B cell (primary cell): ENCODE data around the gene CDIPT. TPM values are rescaled to one million over a fixed set of nuclear protein-coding genes. Genes with fewer than 3 reads are reported as not detected.

ENCODE experiments used
- ATAC-seq: fragments of 200-7000 bp; cut with Tn5 transposase; one replicate; pipeline ENCODE4 v1.10.0; 2021; ENCODE audit warnings: low read depth, mild to moderate bottlenecking, moderate number of reproducible peaks, moderate library complexity
- CTCF ChIA-PET: fragments of 350-600 bp; sonication (Branson Sonifier 250); formaldehyde crosslinking; loops from one replicate; lab custom pipeline; 2021; ENCODE audit warnings: antibody characterized with exemption, inconsistent platforms; lab: Charles Lee
- POLR2A ChIA-PET: fragments of 350-600 bp; sonication (Branson Sonifier 250); formaldehyde crosslinking; loops from one replicate; lab custom pipeline; 2021; ENCODE audit warnings: antibody characterized with exemption; lab: Charles Lee
- DNase-seq: peaks from one replicate; pipeline ENCODE4 v3.0.0; 2013
- H2AFZ ChIP-seq: 2 replicates; pipeline ENCODE4 v1.6.1; 2012; ENCODE audit warnings: mild to moderate bottlenecking, low read depth, low read length; ENCODE audit not compliant: insufficient read depth, poor library complexity, severe bottlenecking
- H3K27ac ChIP-seq, 2 donors: 1 replicate in 1 of 2; 2 replicates in 1 of 2; pipeline ENCODE4 v1.5.1; 2012 to 2013; ENCODE audit warnings: low read length in 2 of 2, mild to moderate bottlenecking in 2 of 2, moderate library complexity in 1 of 2
- H3K27me3 ChIP-seq, 4 experiments: fragments of 200-600 bp in 1 of 4; sonication (generic) in 1 of 4; replicated peaks in 1 of 4; 1 replicate in 2 of 4; 2 replicates in 2 of 4; pipeline versions ENCODE4 v1.6.1 to v1.7.0; 2013 to 2016; ENCODE audit warnings: low read length in 3 of 4, mild to moderate bottlenecking in 2 of 4, mixed read lengths in 1 of 4, moderate library complexity in 1 of 4; ENCODE audit not compliant: insufficient read depth in 4 of 4, control insufficient read depth in 3 of 4; ENCODE audit errors: control extremely low read depth in 1 of 4
- H3K36me3 ChIP-seq, 2 experiments: replicated peaks in 1 of 2; 1 replicate in 1 of 2; 2 replicates in 1 of 2; pipeline versions ENCODE4 v1.6.1 to v1.7.1; 2013; ENCODE audit warnings: low read length in 1 of 2; ENCODE audit not compliant: insufficient read depth in 2 of 2, control insufficient read depth in 1 of 2; ENCODE audit errors: control extremely low read depth in 1 of 2, extremely low read depth in 1 of 2
- H3K4me1 ChIP-seq, 2 donors: fragments of 200-600 bp in 1 of 2; sonication (generic) in 1 of 2; 1 replicate in 1 of 2; 2 replicates in 1 of 2; pipeline versions ENCODE4 v1.5.1 to v1.6.1; 2013 to 2017; ENCODE audit warnings: low read length in 2 of 2; ENCODE audit not compliant: control insufficient read depth in 2 of 2, insufficient read depth in 2 of 2
- H3K4me2 ChIP-seq: replicated peaks from 2 replicates; pipeline ENCODE3; 2012; ENCODE audit warnings: mild to moderate bottlenecking, low read depth, low read length; ENCODE audit not compliant: poor library complexity, severe bottlenecking
- H3K4me3 ChIP-seq, 5 experiments: fragments of 200-600 bp in 1 of 5; sonication (generic) in 1 of 5; 1 replicate in 3 of 5; 2 replicates in 2 of 5; pipeline versions ENCODE4 v1.5.1 to v1.7.0; 2011 to 2016; ENCODE audit warnings: low read length in 4 of 5, mild to moderate bottlenecking in 4 of 5, low read depth in 2 of 5, control low read depth in 1 of 5, moderate library complexity in 1 of 5; ENCODE audit not compliant: insufficient read depth in 1 of 5; ENCODE audit errors: control extremely low read depth in 1 of 5, extremely low read depth in 1 of 5
- H3K79me2 ChIP-seq: fragments of 200-600 bp; sonication (generic); one replicate; pipeline ENCODE4 v1.6.0; 2016; ENCODE audit warnings: low read length; ENCODE audit not compliant: control insufficient read depth, insufficient read depth
- H3K9ac ChIP-seq: fragments of 200-600 bp; sonication (generic); 2 replicates; pipeline ENCODE4 v1.6.1; 2017; ENCODE audit warnings: mild to moderate bottlenecking, low read length, moderate library complexity
- H3K9me3 ChIP-seq, 3 donors: one replicate each; pipeline versions ENCODE4 v1.6.1 to v1.7.1; 2013; ENCODE audit warnings: low read length in 2 of 3; ENCODE audit not compliant: control insufficient read depth in 2 of 3, insufficient read depth in 1 of 3; ENCODE audit errors: control extremely low read depth in 1 of 3
- H4K20me1 ChIP-seq: 2 replicates; pipeline ENCODE4 v1.6.0; 2012; ENCODE audit warnings: mild to moderate bottlenecking, low read length; ENCODE audit not compliant: insufficient read depth, control insufficient read depth, poor library complexity, severe bottlenecking
- H3K27ac Mint-ChIP-seq: one replicate; pipeline ENCODE4 v1.8.0; 2021; ENCODE audit warnings: mixed read lengths
- H3K27me3 Mint-ChIP-seq: one replicate; pipeline ENCODE4 v1.8.0; 2021; ENCODE audit warnings: mixed read lengths
- H3K4me1 Mint-ChIP-seq: one replicate; pipeline ENCODE4 v1.8.0; 2021; ENCODE audit warnings: mixed read lengths
- H3K4me3 Mint-ChIP-seq: one replicate; pipeline ENCODE4 v1.8.0; 2021; ENCODE audit warnings: mixed read lengths
- H3K9me3 Mint-ChIP-seq: one replicate; pipeline ENCODE4 v1.8.0; 2022; ENCODE audit warnings: mixed read lengths; ENCODE audit not compliant: insufficient read depth
- CTCF ChIP-seq: fragments of 200-600 bp; IDR thresholded peaks from one replicate; pipeline ENCODE4 v1.8.0; 2022; ENCODE audit warnings: antibody characterized with exemption, mild to moderate bottlenecking
- EZH2 ChIP-seq: IDR thresholded peaks from 2 replicates; pipeline ENCODE4 v1.6.1; 2012; ENCODE audit warnings: borderline replicate concordance, low read depth, mild to moderate bottlenecking, moderate library complexity, low read length; ENCODE audit not compliant: insufficient read depth, poor library complexity, severe bottlenecking
- WGBS: methylation state at CpG from one replicate; pipeline ENCODE4 v1.1.5; 2013; ENCODE audit warnings: missing lambda C conversion rate; ENCODE audit not compliant: insufficient coverage; 5-methylcytosine and 5-hydroxymethylcytosine counted together
- intact Hi-C: fragments of 100-400 bp; cut with micrococcal nuclease; formaldehyde crosslinking; loops from one replicate; pipeline ENCODE4 v1.10.0; 2022
- polyA plus RNA-seq: library from polyadenylated mRNA; depleted of rRNA; stranded (reverse); fragments of >200 nt; gene quantifications from 2 replicates; pipeline ENCODE4 v1.2.3, GENCODE V29; 2012
- total RNA-seq, 2 donors: library from RNA; stranded (reverse); fragments of 120-200 nt in 1 of 2; gene quantifications; 1 replicate in 1 of 2; 2 replicates in 1 of 2; pipeline versions ENCODE4 v1.2.3 to v1.2.4, GENCODE V29; 2013 to 2022

CDIPT gene
- total and polyA plus RNA-seq, 2 donors (not counting 1 experiment from before 2014, with no cell fraction given): 51.2 to 63.3 TPM

GRCh38 chr16:29810699-29811169 is 52.3 kb downstream of the CDIPT start:
- no peaks in the 10 kb centered on the region for H3K27me3 Mint-ChIP-seq
- H3K4me1 Mint-ChIP-seq: peaks cover 52% of the 10 kb centered on the region
- 51% methylated on average over 8 of the region's 9 CpGs for WGBS
- Histone ChIP-seq H3K79me2 (peaks cover 34% of the 10 kb centered on the region), H3K4me1 (peaks cover 57 to 63% of the 10 kb centered on the region in 2 donors), H2AFZ (no peak overlapping the region), H3K36me3 (peaks cover 2 to 18% of the 10 kb centered on the region in 2 experiments), H3K27me3 (peaks cover 0 to 13% (median 5%) of the 10 kb centered on the region in 4 experiments), H4K20me1 (peaks cover 39% of the 10 kb centered on the region), H3K9ac (peak overlapping the region; percentile 68), H3K9me3 (peaks cover 0 to 5% (median 0%) of the 10 kb centered on the region in 3 donors), H3K4me3 (peak overlapping the region in 4 of 5 experiments; percentile 35 to 69 (median 50)), H3K4me2 (peak overlapping the region; percentile 99), H3K27ac (no peak overlapping the region)
- H3K9me3 Mint-ChIP-seq: no peaks in the 10 kb centered on the region
- CTCF ChIA-PET: interaction anchor here (0.6 to 1.2 kb wide), 3 partner anchors 9 to 137 kb away, joined by 3 to 4 read pairs (median 3); partner anchors contain the start of gene MVP
- ATAC-seq (no peak), DNase-seq (no peak)
- peak overlapping the region; percentile 76 for H3K27ac Mint-ChIP-seq
- POLR2A ChIA-PET: interaction anchor here (0.5 kb wide), 1 partner anchor 192 kb away, joined by 3 read pairs; no protein-coding TSS in a partner anchor
- TF ChIP-seq CTCF (no peak), EZH2 (no peak)
- intact Hi-C loops: loop anchor here (10.0 kb wide), 1 partner anchor 216 kb away; no protein-coding TSS in a partner anchor
- H3K4me3 Mint-ChIP-seq: peak overlapping the region; percentile 88
